ACC112 (cell line): Measurements from ENCODE around the gene PCBD1.

ENCODE experiments used
- H2AFZ ChIP-seq: fragments of 200-600 bp; sonication (generic); one replicate; pipeline ENCODE4 v1.6.0; 2017; ENCODE audit warnings: antibody characterized with exemption, low read length; ENCODE audit not compliant: unreplicated experiment
- H3K27ac ChIP-seq: fragments of 200-600 bp; sonication (generic); 2 replicates; pipeline ENCODE4 v1.5.1; 2014; ENCODE audit warnings: low read depth, mild to moderate bottlenecking, antibody characterized with exemption, low read length, moderate library complexity
- H3K27me3 ChIP-seq: fragments of 200-600 bp; sonication (generic); 2 replicates; pipeline ENCODE4 v1.6.1; 2014; ENCODE audit warnings: mild to moderate bottlenecking, antibody characterized with exemption, low read length, moderate library complexity, mixed read lengths; ENCODE audit not compliant: insufficient read depth
- H3K36me3 ChIP-seq: fragments of 200-600 bp; sonication (generic); 2 replicates; pipeline ENCODE4 v1.6.1; 2016; ENCODE audit warnings: mild to moderate bottlenecking, antibody characterized with exemption, low read length, moderate library complexity, mixed read lengths; ENCODE audit not compliant: insufficient read depth
- H3K4me1 ChIP-seq: fragments of 200-600 bp; sonication (generic); one replicate; pipeline ENCODE4 v1.6.1; 2016; ENCODE audit warnings: low read length, mixed read lengths; ENCODE audit not compliant: insufficient read depth, unreplicated experiment, control insufficient read depth
- H3K4me3 ChIP-seq: fragments of 200-600 bp; sonication (generic); 2 replicates; pipeline ENCODE4 v1.5.1; 2014; ENCODE audit warnings: mild to moderate bottlenecking, low read depth, low read length
- H3K79me2 ChIP-seq: fragments of 200-600 bp; sonication (generic); one replicate; pipeline ENCODE4 v1.6.0; 2016; ENCODE audit warnings: low read length; ENCODE audit not compliant: control insufficient read depth, unreplicated experiment, insufficient read depth

PCBD1 gene

GRCh38 chr10:70846795-70847194, 41.6 kb downstream of the PCBD1 start:
- H2AFZ ChIP-seq = no peak overlapping the region
- H3K36me3 ChIP-seq = no peaks in the 10 kb centered on the region
- H3K27me3 ChIP-seq = no peaks in the 10 kb centered on the region
- peaks cover 19% of the 10 kb centered on the region for H3K4me1 ChIP-seq
- H3K79me2 ChIP-seq = peaks cover 3% of the 10 kb centered on the region
- no peak overlapping the region for H3K4me3 ChIP-seq
- H3K27ac ChIP-seq = no peak overlapping the region

DNA sequence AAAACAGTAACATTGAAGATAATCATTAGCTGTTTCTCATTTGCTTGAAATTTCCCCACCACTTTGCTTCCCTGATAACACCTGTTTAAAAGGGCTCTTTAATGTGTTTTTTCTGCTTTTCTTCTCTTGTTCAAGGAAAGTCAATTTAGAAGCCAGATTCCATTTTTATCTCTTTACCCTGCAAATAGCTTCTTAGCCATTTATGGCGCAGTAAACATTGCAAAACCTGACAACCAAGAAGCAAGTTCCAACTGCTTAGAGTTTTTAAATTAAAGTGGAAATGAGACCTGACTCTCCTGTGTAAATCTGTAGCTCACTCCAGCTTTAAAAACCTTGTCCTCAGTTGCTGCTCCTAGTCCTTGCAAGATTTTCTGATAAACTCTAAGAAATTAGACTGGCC, 42.5 kb downstream of the PCBD1 start:
- no peak overlapping the region for H3K4me3 ChIP-seq
- H3K27me3 ChIP-seq = no peaks in the 10 kb centered on the region
- H3K36me3 ChIP-seq = no peaks in the 10 kb centered on the region
- no peak overlapping the region for H2AFZ ChIP-seq
- H3K4me1 ChIP-seq = peaks cover 19% of the 10 kb centered on the region
- no peak overlapping the region for H3K27ac ChIP-seq
- peaks cover 3% of the 10 kb centered on the region for H3K79me2 ChIP-seq

DNA sequence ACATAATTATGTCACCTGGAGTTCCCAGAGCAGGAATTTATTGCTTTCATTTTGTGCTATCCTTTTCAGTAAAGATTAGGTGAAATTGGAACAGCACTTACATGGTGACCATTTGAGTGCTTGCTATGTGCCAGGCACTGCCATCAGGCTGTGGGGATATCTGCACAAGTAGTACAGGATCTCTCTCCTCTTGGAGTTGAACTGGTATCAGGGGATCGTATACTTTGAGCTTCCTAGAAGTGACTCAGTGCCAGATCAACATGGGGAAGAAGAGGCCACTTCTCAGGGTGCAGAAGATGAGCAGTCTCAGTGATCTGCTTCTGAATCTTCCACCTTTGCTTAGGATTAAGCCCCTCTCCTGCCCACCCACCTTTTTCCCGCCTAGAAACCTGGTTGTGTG, 43.1 kb downstream of the PCBD1 start:
- no peak overlapping the region for H3K4me3 ChIP-seq
- H3K4me1 ChIP-seq = peaks cover 17% of the 10 kb centered on the region
- H3K27me3 ChIP-seq = no peaks in the 10 kb centered on the region
- no peaks in the 10 kb centered on the region for H3K36me3 ChIP-seq
- peaks cover 3% of the 10 kb centered on the region for H3K79me2 ChIP-seq
- no peak overlapping the region for H3K27ac ChIP-seq
- H2AFZ ChIP-seq = no peak overlapping the region

DNA sequence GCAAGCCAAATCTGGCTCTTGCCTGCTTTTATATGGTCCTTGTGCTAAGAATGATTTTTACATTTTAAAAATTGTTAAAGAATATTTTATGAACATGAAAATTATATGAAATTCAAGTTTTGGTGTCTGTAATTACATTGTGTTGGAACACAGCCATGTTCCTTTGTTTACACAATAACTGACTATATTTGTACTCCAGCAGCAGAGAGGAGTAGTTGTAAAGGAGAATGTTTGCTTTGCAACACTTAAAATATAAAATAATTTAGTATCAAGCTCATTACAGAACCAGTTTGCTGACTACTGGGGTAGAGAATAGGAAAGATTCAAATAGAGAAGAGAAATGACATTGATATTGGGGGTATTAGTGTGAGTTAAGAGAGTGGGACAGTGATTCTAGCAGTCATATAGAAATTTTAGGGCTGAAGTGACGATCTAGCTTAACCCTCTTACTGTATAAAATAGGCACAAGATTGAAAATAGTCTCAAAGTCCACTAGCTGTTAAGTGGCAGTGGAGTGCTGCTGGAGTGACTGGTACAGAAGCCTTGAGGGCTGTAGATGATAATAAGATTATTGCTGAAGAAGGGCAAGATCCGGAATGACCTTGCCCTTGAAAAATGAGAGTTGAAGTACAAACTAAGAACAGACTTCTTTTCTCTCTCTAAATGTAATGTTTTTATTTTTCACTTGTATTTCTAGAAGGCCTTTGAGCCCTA, 44.4 kb downstream of the PCBD1 start:
- no peak overlapping the region for H3K27ac ChIP-seq
- peaks cover 6% of the 10 kb centered on the region for H3K4me1 ChIP-seq
- H2AFZ ChIP-seq = no peak overlapping the region
- H3K4me3 ChIP-seq = no peak overlapping the region
- no peaks in the 10 kb centered on the region; the same call in 1 of the 2 replicates for H3K36me3 ChIP-seq
- no peaks in the 10 kb centered on the region for H3K27me3 ChIP-seq
- H3K79me2 ChIP-seq = peaks cover 3% of the 10 kb centered on the region

- peaks cover 6% of the 10 kb centered on the region for H3K4me1 ChIP-seq
- H3K79me2 ChIP-seq = peaks cover 5% of the 10 kb centered on the region
- H3K27me3 ChIP-seq = no peaks in the 10 kb centered on the region
- peaks cover 6% of the 10 kb centered on the region for H3K36me3 ChIP-seq
- no peak overlapping the region for H3K27ac ChIP-seq
- H3K4me3 ChIP-seq = no peak overlapping the region
- no peak overlapping the region for H2AFZ ChIP-seq
Measured at GRCh38 chr10:70843333-70843732, 45.0 kb downstream of the PCBD1 start.

- H3K79me2 ChIP-seq = peaks cover 19% of the 10 kb centered on the region
- no peak overlapping the region for H3K4me3 ChIP-seq
- peaks cover 13% of the 10 kb centered on the region for H3K4me1 ChIP-seq
- peaks cover 16% of the 10 kb centered on the region for H3K36me3 ChIP-seq
- no peak overlapping the region for H3K27ac ChIP-seq
- H3K27me3 ChIP-seq = no peaks in the 10 kb centered on the region
- H2AFZ ChIP-seq = no peak overlapping the region
Measured at GRCh38 chr10:70840836-70841235, 47.5 kb downstream of the PCBD1 start.

DNA sequence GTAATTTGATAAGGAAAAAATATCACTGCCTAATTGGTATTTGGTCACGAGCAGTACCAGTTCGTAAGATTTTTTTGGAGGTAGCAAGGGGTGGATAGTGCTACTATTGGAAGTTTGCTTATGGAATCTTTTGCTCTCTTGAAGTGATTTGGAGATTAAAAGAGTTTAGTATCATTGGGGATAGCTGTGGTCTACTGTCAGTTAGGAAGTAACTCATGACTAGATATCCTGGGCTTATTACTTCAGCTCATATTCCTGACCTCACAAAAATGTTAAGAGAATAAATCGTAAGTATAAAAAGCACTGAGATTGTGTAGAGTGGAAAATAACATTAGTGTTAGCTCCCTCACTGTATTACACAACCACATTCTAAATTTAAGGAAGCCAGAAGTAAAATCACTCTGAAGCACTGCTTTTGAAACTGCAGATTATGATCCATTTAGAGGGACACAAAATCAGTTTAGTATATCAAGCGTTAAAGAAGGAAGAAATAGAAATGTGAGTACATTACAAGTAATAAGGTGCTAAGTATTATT, 50.0 kb downstream of the PCBD1 start:
- Histone ChIP-seq H3K36me3 (peaks cover 16% of the 10 kb centered on the region), H2AFZ (no peak overlapping the region), H3K27ac (no peak overlapping the region), H3K4me1 (peaks cover 23% of the 10 kb centered on the region), H3K27me3 (no peaks in the 10 kb centered on the region), H3K79me2 (peaks cover 35% of the 10 kb centered on the region), H3K4me3 (no peak overlapping the region)

DNA sequence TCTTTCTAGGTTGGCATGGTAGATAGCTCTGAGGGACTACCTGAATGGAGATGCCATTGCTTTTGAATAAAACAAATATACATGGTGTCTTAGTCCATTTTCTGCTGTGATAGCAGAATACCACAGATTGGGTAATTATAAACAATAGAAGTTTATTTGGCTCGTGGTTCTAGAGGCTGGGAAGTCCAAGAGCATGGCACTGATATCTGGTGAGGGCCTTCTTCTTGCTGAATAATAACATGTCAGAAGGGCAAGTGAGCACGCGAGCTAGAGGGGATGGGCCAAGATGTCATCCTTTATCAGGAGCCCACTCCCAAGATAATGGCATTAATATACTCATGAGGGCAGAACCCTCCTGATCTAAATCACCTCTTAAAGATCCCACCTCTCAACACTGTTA, 50.7 kb downstream of the PCBD1 start:
- peaks cover 33% of the 10 kb centered on the region for H3K79me2 ChIP-seq
- H3K36me3 ChIP-seq = peaks cover 16% of the 10 kb centered on the region

DNA sequence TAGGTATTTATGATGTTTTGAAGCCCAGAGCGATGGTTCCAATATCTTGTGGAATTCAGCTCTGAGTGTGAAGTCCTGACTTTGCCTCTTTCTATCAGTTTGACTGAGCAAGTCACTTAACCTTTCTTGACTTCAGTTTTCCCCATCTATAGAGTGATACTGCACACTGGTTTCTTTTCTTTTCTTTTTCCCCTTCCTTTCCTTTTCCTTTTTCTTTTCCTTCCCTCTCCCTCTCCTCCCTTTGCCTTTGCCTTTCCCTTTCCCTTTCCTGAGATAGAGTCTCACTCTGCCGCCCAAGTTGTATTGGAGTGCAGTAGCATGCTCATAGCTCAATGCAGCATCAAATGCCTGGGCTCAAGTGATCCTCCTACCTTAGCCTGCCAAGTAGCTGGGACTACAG, 52.0 kb downstream of the PCBD1 start:
- Histone ChIP-seq H2AFZ (no peak overlapping the region), H3K4me1 (peaks cover 36% of the 10 kb centered on the region), H3K27me3 (no peaks in the 10 kb centered on the region), H3K79me2 (peaks cover 33% of the 10 kb centered on the region), H3K27ac (peak overlapping the region; percentile 7; the same call in 1 of the 2 replicates), H3K4me3 (no peak overlapping the region), H3K36me3 (peaks cover 16% of the 10 kb centered on the region)

More for the DNA sequence above, 50.7 kb downstream of the PCBD1 start:
- H2AFZ ChIP-seq = no peak overlapping the region
- no peak overlapping the region for H3K27ac ChIP-seq
- H3K4me3 ChIP-seq = no peak overlapping the region
- peaks cover 29% of the 10 kb centered on the region for H3K4me1 ChIP-seq
- H3K27me3 ChIP-seq = no peaks in the 10 kb centered on the region

GRCh38 chr10:70834441-70835151, 53.8 kb downstream of the PCBD1 start:
- H2AFZ ChIP-seq = no peak overlapping the region
- peaks cover 33% of the 10 kb centered on the region for H3K79me2 ChIP-seq
- H3K4me1 ChIP-seq = peaks cover 36% of the 10 kb centered on the region
- peak overlapping the region; percentile 89 for H3K27ac ChIP-seq
- H3K27me3 ChIP-seq = no peaks in the 10 kb centered on the region
- peaks cover 16% of the 10 kb centered on the region for H3K36me3 ChIP-seq
- H3K4me3 ChIP-seq = no peak overlapping the region

DNA sequence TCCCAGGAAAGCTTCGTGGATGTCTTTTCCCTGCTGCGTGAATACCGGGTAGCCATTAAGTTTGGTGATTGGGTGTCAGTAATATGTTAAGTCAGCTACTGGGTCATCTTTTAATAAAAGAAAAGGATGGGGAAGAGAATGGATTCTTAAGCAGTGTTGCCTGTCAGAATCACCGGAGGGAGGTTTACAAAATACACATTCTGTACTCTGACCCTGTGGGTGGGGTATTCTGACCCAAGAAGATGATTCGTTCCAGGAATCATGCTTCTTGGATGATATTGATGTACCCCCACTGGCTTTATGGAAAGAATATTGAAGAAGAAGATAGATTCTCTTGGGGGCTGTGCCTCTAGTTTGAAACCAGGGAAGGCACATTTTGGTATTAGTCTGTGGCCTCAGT, 54.3 kb downstream of the PCBD1 start:
- Histone ChIP-seq H3K27ac (peak overlapping the region; percentile 89), H3K27me3 (no peaks in the 10 kb centered on the region), H3K4me1 (peaks cover 36% of the 10 kb centered on the region), H2AFZ (peak overlapping the region; percentile 19), H3K4me3 (no peak overlapping the region), H3K36me3 (peaks cover 16% of the 10 kb centered on the region), H3K79me2 (peaks cover 33% of the 10 kb centered on the region)
